Tibial nerve (tissue), 4 donors: ENCODE results near the gene CPNE4. TPM values are rescaled to one million over a fixed set of nuclear protein-coding genes. Genes with fewer than 3 reads are reported as not detected.

ENCODE experiments used
- DNase-seq, 2 donors: peaks; one replicate each; pipeline ENCODE4 v3.0.0-alpha.2; 2019; ENCODE audit warnings: low spot score in 2 of 2
- H3K27ac ChIP-seq, 4 donors: fragments of 200-600 bp; sonication (generic) in 3 of 4; one replicate each; pipeline ENCODE4 v1.5.1; 2017 to 2019; ENCODE audit warnings: mild to moderate bottlenecking in 1 of 4
- H3K27me3 ChIP-seq, 2 donors: fragments of 200-600 bp; sonication (generic) in 1 of 2; one replicate each; pipeline versions ENCODE4 v1.5.1 to v1.6.0; 2017 to 2019
- H3K36me3 ChIP-seq, 3 donors: fragments of 200-600 bp; sonication (generic); one replicate each; pipeline ENCODE4 v1.5.1; 2018 to 2019
- H3K4me1 ChIP-seq, 4 donors: fragments of 200-600 bp; sonication (generic) in 3 of 4; one replicate each; pipeline ENCODE4 v1.5.1; 2017 to 2019
- H3K4me3 ChIP-seq, 4 donors: fragments of 200-600 bp; sonication (generic) in 3 of 4; one replicate each; pipeline ENCODE4 v1.5.1; 2017 to 2019; ENCODE audit warnings: mild to moderate bottlenecking in 1 of 4, moderate library complexity in 1 of 4
- H3K9me3 ChIP-seq, 4 donors: fragments of 200-600 bp; sonication (generic) in 3 of 4; one replicate each; pipeline ENCODE4 v1.5.1; 2017 to 2019
- EP300 ChIP-seq, 2 donors: sonication (generic); formaldehyde crosslinking; IDR thresholded peaks; one replicate each; pipeline ENCODE4 v1.6.1; 2017; ENCODE audit warnings: antibody characterized with exemption in 2 of 2, mild to moderate bottlenecking in 1 of 2
- POLR2A ChIP-seq, 2 donors: fragments of 450-650 bp; IDR thresholded peaks; one replicate each; pipeline ENCODE4 v1.6.1; 2017; ENCODE audit warnings: antibody characterized with exemption in 2 of 2, mild to moderate bottlenecking in 2 of 2, moderate library complexity in 2 of 2
- WGBS, 2 donors: methylation state at CpG; one replicate each; pipeline ENCODE4 v1.1.5; 2018; 5-methylcytosine and 5-hydroxymethylcytosine counted together
- total RNA-seq, 4 donors: library from RNA; depleted of rRNA; stranded (reverse); fragments of >200 nt; gene quantifications; one replicate each; pipeline ENCODE4 v1.1.0, GENCODE V29; 2016
- TF ChIP-seq, protein P1 (sequence below), 5 experiments: fragments of 200-600 bp in 3 of 5; fragments of 450-650 bp in 2 of 5; sonication (generic) in 3 of 5; IDR thresholded peaks; one replicate each; pipeline ENCODE4 v1.5.1; 2016 to 2019; ENCODE audit warnings: antibody characterized with exemption in 5 of 5, mild to moderate bottlenecking in 3 of 5, moderate library complexity in 2 of 5

Gene CPNE4
- total RNA-seq, 4 donors from 2014 or later = 0.20 TPM; not detected in 3

DNA sequence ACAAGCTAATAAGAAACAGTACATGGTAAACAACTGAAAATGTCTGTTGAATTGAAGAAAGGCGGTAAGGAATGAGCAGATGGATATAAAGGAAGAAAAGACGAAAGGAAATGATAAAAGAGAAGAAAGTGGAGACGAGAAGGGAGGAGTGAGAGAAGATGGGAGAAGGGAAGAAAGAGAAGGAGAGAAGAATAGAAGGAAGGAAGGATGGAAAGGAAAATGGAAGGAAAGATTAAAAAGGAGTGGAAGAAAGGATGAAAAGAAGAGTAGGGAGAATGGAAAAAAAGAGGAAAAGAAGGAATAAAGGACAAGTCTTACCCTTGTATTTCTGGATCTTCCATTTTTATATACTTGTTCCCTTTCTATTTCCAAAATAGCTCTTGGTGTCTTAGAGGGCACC lies 17.7 kb downstream of the CPNE4 start:
- no peak for DNase-seq
- no peaks in the 10 kb centered on the region for H3K9me3 ChIP-seq
- no peak overlapping the region for H3K27ac ChIP-seq
- TF ChIP-seq EP300 (IDR thresholded peaks at IDR 0.05) (no peak), POLR2A (IDR thresholded peaks at IDR 0.05) (no peak)
- TF ChIP-seq, protein P1, sequence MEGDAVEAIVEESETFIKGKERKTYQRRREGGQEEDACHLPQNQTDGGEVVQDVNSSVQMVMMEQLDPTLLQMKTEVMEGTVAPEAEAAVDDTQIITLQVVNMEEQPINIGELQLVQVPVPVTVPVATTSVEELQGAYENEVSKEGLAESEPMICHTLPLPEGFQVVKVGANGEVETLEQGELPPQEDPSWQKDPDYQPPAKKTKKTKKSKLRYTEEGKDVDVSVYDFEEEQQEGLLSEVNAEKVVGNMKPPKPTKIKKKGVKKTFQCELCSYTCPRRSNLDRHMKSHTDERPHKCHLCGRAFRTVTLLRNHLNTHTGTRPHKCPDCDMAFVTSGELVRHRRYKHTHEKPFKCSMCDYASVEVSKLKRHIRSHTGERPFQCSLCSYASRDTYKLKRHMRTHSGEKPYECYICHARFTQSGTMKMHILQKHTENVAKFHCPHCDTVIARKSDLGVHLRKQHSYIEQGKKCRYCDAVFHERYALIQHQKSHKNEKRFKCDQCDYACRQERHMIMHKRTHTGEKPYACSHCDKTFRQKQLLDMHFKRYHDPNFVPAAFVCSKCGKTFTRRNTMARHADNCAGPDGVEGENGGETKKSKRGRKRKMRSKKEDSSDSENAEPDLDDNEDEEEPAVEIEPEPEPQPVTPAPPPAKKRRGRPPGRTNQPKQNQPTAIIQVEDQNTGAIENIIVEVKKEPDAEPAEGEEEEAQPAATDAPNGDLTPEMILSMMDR (IDR thresholded peaks at IDR 0.05) = no peak
- no peaks in the 10 kb centered on the region for H3K27me3 ChIP-seq
- no peak overlapping the region for H3K4me3 ChIP-seq
- no peaks in the 10 kb centered on the region for H3K4me1 ChIP-seq
- no peaks in the 10 kb centered on the region for H3K36me3 ChIP-seq
- 85 to 92% methylated on average over 3 of the region's 3 CpGs for WGBS, 2 donors

DNA sequence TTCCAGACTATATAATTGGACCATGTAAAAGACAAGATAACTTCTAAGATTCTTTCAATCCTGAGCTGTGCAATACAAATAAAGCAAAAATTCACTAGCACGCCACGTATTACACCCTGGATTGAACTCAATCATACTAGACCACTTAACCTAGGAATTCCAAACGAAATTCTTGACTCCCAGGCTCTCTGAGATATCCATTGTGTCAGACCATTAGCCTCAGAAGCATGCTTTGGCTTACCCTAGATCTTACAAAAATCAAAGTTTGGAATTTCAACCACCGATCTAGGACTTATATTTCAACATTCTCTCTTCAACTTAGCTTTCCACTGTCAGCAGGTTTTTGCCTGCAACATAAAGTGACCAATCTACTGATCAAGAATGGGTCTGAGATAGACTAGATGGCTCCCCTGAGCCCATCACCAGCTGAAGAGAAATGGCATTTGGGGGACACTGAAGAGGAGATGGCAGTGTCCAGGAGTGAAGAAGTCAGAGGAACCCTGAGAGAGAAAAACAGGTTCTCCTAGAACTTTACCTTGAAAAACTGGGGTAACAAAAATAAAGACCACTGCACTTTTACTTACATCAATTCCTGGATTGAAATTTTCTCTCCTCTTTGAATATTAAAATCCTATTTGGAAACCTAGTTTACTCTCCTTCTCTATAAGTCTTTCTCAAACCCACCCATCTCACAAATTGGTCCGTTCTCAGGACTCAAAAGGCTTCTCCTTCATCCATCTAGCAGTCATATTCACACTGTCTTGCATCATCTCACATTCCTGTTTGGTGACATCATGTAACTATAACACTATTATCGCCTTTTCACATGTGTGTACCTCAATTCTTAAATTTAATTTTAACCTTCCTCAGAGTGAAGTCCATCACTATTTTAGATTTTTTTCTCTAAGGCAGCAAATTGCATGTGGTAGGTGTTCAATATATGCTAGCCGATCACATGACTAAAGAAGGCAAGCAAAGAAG lies 18.5 kb downstream of the CPNE4 start:
- Histone ChIP-seq H3K27me3 (no peaks in the 10 kb centered on the region), H3K9me3 (no peaks in the 10 kb centered on the region), H3K4me3 (no peak overlapping the region), H3K4me1 (no peaks in the 10 kb centered on the region), H3K36me3 (no peaks in the 10 kb centered on the region), H3K27ac (no peak overlapping the region)
- DNase-seq = no peak
- 62 to 65% methylated on average over 7 of the region's 7 CpGs for WGBS, 2 donors
- TF ChIP-seq, protein P1 (IDR thresholded peaks at IDR 0.05) = no peak
- TF ChIP-seq EP300 (IDR thresholded peaks at IDR 0.05) (no peak), POLR2A (IDR thresholded peaks at IDR 0.05) (no peak)

DNA sequence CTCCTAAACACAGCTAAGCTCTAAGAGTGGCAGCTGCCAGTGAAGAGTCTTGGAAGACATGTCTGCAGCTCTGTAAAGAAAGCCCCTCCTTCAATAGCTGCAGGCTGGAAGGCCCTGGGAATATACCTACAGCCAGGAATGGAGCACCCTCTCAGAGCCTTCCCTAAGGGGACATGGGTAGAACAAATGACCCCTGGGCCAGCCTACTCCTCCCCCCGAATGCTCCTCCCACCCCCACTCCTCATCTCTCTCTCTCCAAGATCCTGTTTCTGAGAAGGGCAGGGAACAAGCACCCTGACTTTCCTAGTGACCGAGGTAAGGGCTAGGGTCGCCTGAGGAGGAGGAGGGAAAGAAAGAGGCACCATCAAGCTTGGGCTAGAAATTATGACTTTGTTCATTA lies 20.7 kb downstream of the CPNE4 start:
- Histone ChIP-seq H3K27me3 (no peaks in the 10 kb centered on the region), H3K4me1 (no peaks in the 10 kb centered on the region), H3K27ac (no peak overlapping the region), H3K36me3 (no peaks in the 10 kb centered on the region), H3K9me3 (no peaks in the 10 kb centered on the region), H3K4me3 (no peak overlapping the region)
- WGBS, 2 donors = 49 to 50% methylated on average over 3 of the region's 3 CpGs
- TF ChIP-seq, protein P1 (IDR thresholded peaks at IDR 0.05) = no peak
- TF ChIP-seq POLR2A (IDR thresholded peaks at IDR 0.05) = no peak
- TF ChIP-seq EP300 (IDR thresholded peaks at IDR 0.05) = no peak
- DNase-seq = no peak

DNA sequence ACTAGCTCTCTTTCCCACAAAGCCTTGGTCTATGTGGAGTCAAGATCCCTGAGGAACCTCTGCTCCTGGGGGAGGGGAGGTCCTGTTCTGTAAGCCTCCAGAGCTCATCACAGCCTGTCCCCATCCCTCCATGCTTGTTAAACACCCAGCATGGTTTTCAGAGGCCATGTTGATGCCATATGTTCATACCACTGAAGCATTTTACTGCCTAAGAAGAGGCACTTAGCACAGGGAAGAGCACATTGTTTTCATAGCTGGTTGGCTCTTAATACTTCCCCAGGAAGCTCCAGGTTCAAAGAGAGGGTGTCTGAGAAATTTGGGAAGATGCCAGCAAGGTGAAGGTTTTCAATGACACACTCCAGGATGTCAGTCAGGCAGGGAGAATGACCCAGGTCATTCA lies 25.6 kb downstream of the CPNE4 start:
- Histone ChIP-seq H3K4me1 (no peaks in the 10 kb centered on the region), H3K27ac (no peak overlapping the region), H3K4me3 (no peak overlapping the region), H3K36me3 (no peaks in the 10 kb centered on the region), H3K27me3 (no peaks in the 10 kb centered on the region), H3K9me3 (no peaks in the 10 kb centered on the region)
- no peak for DNase-seq
- TF ChIP-seq, protein P1 (IDR thresholded peaks at IDR 0.05) = no peak
- TF ChIP-seq POLR2A (IDR thresholded peaks at IDR 0.05) (no peak), EP300 (IDR thresholded peaks at IDR 0.05) (no peak)

DNA sequence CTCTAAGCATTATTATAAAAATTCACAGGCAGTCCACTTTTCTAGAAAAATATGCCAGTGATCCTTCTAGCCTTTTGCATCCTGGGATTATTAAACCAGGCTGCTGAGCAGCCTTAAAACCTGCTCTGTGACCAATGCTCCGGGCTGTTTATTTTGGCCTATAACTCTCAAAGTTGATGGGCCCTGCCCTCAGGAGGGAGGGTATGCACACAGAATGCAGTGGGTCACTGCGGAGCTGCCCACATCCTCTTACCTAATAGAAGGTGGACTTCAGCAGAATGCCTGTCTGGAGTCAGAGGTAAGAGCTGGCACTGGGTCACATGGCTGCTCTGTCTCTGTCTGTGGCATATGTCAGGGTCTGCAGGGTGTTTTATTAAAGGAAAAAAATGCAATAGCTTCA lies 26.0 kb downstream of the CPNE4 start:
- DNase-seq = no peak

More for the DNA sequence above, 26.0 kb downstream of the CPNE4 start:
- no peak overlapping the region for H3K4me3 ChIP-seq
- WGBS, 2 donors = 41 to 44% methylated on average over 2 of the region's 2 CpGs
- no peaks in the 10 kb centered on the region for H3K27me3 ChIP-seq
- H3K9me3 ChIP-seq = no peaks in the 10 kb centered on the region
- no peak overlapping the region for H3K27ac ChIP-seq
- no peaks in the 10 kb centered on the region for H3K4me1 ChIP-seq
- H3K36me3 ChIP-seq = no peaks in the 10 kb centered on the region
- TF ChIP-seq POLR2A (IDR thresholded peaks at IDR 0.05) (no peak), EP300 (IDR thresholded peaks at IDR 0.05) (no peak)
- TF ChIP-seq, protein P1 (IDR thresholded peaks at IDR 0.05) = no peak
